Panc1 (cell line): ENCODE measurements around the gene LACC1.

Experiments
- CTCF ChIP-seq: fragments of 450-650 bp; IDR thresholded peaks from 2 replicates; pipeline ENCODE4 v1.5.1; 2017; ENCODE audit warnings: mild to moderate bottlenecking
- POLR2AphosphoS5 ChIP-seq: IDR thresholded peaks from 2 replicates; pipeline ENCODE4 v1.6.1; 2012; ENCODE audit warnings: mild to moderate bottlenecking, low read depth, low read length, moderate library complexity
- SIN3A ChIP-seq: IDR thresholded peaks from 2 replicates; pipeline ENCODE4 v1.6.1; 2012; ENCODE audit warnings: low read depth, mild to moderate bottlenecking, low read length, moderate library complexity, borderline replicate concordance; ENCODE audit not compliant: insufficient read depth
- TCF7L2 ChIP-seq: IDR thresholded peaks from 2 replicates; pipeline ENCODE4 v1.6.1; 2011; ENCODE audit warnings: mild to moderate bottlenecking, low read depth, low read length, inconsistent platforms
- TF ChIP-seq, protein P1 (sequence below), 2 experiments: IDR thresholded peaks; 2 replicates each; pipeline ENCODE4 v1.6.1; 2011 to 2012; ENCODE audit warnings: low read depth in 2 of 2, control low read depth in 1 of 2, low read length in 1 of 2, mild to moderate bottlenecking in 1 of 2, moderate library complexity in 1 of 2; ENCODE audit not compliant: insufficient read depth in 1 of 2

DNA sequence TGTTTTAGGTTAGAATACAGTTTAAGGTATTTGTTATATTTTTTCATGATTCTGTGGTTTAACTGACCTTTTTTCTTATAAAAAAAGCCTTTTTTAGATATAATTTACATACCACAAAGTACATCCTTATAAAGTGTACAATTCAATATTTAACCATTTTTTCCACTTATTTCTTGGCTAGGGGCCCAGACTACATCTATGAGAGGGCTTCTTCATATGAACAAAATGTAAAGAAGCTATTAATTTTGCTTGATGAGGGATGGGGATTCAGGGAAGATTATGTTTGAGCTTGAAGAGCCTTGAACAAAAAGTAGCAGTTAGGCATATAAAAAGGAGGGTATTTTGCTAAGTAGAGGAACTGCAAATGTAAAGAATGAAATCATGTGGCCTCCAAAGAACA lies 2.4 kb upstream of the LACC1 start:
- TF ChIP-seq CTCF (no peak), TCF7L2 (no peak), POLR2AphosphoS5 (no peak), SIN3A (no peak)
- TF ChIP-seq, protein P1, sequence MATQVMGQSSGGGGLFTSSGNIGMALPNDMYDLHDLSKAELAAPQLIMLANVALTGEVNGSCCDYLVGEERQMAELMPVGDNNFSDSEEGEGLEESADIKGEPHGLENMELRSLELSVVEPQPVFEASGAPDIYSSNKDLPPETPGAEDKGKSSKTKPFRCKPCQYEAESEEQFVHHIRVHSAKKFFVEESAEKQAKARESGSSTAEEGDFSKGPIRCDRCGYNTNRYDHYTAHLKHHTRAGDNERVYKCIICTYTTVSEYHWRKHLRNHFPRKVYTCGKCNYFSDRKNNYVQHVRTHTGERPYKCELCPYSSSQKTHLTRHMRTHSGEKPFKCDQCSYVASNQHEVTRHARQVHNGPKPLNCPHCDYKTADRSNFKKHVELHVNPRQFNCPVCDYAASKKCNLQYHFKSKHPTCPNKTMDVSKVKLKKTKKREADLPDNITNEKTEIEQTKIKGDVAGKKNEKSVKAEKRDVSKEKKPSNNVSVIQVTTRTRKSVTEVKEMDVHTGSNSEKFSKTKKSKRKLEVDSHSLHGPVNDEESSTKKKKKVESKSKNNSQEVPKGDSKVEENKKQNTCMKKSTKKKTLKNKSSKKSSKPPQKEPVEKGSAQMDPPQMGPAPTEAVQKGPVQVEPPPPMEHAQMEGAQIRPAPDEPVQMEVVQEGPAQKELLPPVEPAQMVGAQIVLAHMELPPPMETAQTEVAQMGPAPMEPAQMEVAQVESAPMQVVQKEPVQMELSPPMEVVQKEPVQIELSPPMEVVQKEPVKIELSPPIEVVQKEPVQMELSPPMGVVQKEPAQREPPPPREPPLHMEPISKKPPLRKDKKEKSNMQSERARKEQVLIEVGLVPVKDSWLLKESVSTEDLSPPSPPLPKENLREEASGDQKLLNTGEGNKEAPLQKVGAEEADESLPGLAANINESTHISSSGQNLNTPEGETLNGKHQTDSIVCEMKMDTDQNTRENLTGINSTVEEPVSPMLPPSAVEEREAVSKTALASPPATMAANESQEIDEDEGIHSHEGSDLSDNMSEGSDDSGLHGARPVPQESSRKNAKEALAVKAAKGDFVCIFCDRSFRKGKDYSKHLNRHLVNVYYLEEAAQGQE (IDR thresholded peaks at IDR 0.05; ENCODE audit: insufficient read depth in 1 of 2, low read depth in 2 of 2, low read length in 1 of 2): no peak
